Stimulated activated CD4-positive, alpha-beta T cell treated with anti-CD3 and anti-CD28 coated beads, Interleukin-2, amount 100 ng/mL, for 24 hours (primary cell): ENCODE measurements around the gene ASPHD1.
"Not testable (repeated sequence)": the region's sequence is repeated elsewhere in the genome, so short reads cannot be mapped to it uniquely, and the experiment has no call there.

ENCODE experiments used
- DNase-seq, 2 donors: peaks; one replicate each; pipeline ENCODE4 v3.0.0-alpha.2; 2020

Gene ASPHD1

DNA sequence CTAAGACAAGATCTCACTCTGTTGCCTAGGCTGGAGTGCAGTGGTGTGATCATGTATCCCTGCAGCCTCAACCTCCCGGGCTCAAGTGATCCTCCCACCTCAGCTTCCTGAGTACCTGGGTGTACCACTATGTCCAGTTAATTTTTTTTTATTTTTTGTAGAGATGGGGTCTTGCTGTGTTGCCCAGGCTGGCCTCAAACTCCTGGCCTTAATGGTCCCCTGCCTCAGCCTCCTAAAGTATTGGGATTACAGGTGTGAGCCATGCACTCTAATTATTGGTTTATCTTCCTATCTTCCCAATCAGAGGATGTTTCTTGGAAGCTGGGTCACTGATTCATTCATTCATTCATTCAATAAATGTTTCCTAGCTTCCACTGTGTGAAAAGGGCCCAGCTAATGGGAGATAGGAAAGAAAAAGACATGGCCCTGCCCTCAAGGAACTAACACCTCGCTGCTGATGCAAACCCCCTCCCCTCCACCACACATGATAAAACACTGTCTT is 8.5 kb downstream of the ASPHD1 start:
- DNase-seq = no peak

DNA sequence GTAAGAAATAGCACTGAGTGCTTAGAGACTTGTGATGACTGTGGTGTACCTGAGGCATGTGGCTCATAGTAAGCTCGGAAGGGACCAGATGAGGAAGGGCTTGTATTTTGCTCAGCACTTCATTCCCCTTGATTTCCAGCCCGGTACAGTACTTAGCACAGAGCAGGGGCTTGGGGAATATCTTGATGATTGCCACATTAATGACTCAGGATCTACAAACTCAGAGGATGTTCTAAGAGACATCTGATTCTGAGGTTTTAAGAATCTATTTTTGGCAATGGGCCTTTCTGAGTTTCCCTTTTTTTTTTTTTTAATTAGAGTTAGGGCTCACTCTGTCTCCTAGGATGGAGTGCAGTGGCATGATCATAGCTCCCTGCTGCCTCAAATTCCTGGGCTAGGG is 9.1 kb downstream of the ASPHD1 start:
- DNase-seq = no peak

DNA sequence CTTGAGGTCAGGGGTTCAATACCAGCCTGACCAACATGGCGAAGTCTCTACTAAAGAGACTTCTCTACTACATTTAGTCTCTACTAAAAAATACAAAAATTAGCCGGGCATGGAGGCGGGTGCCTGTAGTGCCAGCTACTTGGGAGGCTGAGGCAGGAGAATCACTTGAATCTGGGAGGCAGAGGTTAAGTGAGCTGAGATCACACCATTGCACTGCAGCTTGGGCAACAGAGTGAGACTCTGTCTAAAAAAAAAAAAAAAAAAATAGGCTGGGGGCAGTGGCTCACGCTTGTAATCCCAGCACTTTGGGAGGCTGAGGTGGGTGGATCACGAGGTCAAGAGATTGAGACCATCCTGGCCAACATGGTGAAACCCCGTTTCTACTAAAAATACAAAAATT is 9.6 kb downstream of the ASPHD1 start:
- DNase-seq = not testable (repeated sequence)

DNA sequence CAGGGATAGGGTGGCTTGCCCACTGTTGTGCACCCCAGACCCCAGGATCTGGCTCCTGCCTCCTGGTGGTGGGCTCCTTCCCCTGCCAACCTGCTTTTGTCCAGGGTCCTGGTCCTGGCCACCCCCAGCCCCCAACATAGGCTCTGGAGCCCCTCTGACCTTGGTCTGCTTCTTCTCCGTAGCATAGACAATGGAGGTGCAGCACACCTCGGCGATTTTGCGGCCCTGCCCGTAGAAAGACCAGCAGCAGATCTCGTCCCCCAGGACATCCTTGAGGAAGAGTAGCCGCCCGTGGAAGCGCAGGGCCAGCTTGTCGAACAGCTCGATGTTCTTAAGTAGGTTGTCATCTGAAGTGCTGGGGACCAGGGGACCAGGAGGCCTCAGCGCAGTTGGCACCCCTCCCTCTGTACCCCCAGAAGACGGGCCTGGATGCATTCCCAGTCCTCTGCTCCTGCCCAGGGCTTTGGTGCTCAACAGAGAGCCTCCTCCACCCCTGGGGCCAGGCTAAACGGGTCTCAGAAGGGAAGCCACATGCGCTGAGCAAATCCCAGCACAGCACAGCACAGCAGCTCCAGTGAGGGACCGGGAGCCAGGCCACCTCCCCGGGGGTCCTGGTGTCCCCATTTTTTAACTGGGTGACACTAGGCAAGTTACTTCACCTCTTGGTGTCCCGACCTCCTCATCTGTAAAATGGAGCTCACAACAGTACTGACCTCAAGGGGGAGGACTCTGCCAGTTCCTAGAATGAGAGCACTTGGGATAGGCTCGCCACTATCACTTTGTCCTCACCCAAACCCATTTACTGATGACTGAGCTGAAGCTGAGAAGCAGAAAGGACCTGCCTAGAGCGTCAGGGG is 10.8 kb downstream of the ASPHD1 start:
- no peak for DNase-seq

DNA sequence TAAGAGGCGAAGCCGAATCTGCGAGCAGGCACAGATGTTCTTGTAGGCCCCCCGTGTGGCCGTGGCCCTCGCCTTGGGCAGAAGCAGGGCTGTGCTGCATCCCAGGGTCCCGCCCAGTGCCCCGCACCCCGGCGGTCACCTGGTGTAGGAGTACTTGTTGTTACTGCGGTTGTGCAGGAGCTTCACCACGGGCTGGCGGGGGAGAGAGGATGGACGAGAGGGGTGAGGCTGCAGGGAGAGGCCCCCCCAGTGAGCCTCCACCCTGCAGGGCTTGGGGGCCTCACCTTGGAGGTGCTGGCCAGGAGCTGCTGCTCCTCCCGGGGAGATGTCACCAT is 11.4 kb downstream of the ASPHD1 start:
- no peak for DNase-seq

DNA sequence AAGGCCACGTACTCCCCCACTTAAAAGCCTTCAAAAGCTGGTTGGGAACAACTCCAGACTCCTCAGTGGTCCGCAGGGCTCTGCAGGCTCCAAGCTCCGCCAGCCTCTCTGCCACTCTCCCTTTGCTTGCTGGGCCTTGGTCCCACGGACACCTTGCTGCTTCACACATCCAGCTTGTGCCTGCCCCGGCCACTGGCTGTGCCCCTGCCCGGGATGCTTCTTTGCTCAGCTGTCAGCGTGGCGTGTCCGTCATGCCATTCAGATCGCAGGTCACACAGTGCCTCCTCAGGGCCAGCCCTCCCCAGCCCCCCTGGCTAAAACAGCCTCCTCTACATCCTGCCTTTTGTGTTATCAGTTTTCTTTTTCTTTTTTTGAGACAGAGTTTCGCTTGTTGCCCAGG is 11.8 kb downstream of the ASPHD1 start:
- no peak for DNase-seq

DNA sequence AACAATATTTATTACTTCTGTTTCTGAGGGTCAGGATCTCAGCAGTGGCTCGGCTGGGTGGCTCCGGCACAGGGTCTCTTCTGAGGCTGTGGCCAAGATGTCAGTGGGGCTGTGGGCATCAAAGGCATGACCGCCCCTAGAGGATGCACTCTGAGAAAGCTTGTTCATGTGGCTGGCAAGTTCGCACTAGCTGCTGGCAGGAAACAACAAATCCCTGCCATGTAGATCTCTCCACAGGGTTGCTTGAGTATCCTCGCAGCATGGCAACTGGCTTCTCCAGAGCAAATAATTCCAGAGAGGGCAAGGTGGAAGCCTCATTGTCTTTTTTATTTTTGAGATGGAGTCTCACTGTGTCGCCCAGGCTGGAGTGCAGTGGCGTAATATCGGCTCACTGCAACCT is 13.2 kb downstream of the ASPHD1 start:
- no peak for DNase-seq

DNA sequence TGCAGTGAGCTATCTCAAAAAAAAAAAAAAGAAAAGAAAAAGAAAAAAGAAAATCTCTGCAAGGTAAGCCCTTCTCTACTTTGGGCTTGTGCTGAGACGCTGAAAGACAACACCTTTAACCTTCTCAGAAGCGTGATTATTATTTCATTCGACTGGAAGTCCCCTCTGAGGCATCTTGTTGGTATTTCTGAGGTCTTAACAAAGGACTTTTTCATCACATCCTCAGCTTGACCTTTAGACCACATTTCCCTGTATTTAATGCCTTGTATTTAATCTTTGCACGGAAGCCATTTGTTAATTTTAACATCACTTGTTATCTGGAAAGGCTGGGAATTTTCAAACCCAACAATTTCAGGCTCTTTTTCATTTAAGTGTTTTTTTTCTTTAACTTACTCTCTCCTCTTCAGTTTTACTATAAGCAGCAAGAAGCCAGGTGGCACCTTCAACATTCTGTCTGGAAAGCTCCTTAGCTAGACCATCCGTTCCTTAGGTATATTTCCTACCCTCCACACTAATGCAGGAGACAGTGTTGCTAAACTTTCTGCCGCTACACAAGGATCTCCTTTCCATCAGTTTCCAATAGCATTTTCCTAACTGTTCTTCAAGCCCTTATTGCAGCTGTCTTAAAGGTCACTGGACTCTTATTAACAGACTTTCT is 15.4 kb downstream of the ASPHD1 start:
- no peak for DNase-seq

DNA sequence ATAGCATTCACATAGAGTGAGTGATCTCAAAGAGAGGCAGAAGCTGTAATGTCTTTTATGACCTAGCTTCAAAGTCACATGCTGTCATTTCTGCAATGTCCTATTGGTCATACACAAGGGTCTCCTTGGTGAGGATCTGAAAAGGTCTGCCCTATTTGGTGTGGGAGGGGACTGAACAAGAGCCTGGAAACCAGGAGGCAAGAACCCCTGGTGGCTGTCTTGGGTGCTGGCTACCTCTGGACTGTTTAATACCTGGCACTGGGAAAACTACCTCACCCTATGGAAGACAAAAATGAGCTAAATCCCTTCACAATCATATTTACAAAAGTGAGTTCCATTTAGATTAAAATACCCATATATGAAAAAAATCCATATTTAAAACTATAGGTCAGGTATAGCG is 16.7 kb downstream of the ASPHD1 start:
- no peak for DNase-seq

DNA sequence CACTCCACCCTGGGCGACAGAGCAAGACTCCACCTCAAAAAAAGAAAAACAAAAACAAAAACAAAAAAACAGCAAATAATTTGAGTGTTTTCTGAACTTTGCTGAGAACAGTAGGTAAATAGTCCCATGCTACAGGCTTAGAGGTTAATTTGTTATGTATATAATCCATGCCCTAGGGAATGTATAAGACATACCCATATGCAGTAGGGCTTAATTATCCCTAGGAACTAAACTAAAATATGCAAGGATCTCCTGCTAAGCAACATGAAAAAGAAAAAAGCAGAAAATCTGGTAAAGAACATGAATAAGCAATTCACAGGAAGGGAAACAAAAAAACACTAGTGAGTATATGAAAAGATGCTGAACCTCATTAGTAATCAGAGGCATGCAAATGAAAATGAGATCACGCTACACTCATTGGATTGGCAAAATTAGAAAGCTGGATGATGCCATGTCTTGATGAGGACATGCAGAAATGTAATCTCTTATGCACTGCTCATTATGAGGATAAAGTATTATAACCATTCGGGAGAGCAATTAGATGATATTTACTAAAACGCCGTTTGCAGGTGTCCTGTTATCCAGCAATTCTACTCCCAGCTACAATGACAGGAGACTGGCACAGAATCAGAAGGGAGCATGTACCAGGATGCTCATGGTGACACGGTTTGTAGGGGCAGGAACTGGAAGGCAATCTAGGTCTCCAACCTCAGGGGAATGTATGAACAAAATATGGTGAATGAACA is 20.2 kb downstream of the ASPHD1 start:
- no peak for DNase-seq

DNA sequence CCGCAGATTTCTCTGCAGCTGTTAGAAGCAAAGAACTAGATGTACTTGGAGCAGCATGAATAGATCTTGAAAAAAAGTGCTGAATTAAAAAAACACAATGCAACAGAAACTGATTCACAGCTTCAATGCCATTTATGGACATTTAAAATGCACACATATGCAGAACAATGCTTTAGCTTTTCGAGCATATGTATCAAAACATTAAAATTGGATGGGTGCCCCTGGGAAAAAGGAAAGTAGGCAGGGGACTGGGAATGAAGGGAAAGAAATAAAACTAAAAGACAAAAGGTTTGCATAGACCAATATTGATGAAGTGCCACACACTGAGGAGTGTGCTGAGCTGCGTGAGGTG is 20.7 kb downstream of the ASPHD1 start:
- no peak for DNase-seq

DNA sequence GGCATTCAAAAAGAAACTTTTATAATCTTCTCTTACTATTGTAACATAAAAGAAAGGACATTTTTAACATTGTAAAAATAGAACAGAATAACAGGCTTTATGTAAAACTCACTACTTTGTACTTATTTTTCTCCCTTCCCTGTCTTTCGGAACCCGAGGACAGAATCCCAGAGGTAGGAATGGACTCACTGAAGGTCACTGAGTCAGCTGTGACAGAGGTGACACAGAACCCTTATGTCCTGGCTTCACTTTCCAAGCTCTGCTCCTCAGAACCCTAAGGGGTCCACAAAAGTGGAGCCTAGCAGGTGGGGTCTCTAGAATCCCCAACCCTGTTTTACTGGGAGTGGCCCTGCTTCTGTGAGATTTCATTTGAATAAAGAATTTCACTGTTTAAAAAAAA is 22.0 kb downstream of the ASPHD1 start:
- no peak for DNase-seq

DNA sequence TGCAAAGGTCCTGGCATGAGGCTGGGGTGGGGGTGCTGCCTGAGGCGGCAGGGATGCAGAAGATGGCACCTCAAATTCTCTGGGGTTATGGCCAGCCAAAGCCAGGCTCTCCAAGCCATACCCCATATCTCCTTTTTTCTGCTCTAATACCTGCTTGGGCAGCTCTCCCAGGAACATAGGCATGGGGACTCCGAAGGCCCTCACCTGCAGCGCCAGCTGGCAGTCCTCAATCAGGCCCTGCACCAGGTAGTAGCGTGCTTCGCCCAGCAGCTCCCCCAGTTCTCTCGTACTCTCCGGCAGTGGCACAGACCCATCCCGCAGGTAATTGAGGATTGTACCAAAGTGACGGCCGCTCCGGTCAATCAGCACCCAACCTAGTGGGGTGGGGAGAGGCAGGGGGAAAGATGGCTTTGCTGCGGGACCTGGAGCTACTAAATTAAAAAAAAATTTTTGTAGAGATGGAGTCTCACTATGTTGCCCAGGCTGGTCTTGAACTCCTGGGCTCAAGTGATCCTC is 22.8 kb downstream of the ASPHD1 start:
- no peak for DNase-seq

DNA sequence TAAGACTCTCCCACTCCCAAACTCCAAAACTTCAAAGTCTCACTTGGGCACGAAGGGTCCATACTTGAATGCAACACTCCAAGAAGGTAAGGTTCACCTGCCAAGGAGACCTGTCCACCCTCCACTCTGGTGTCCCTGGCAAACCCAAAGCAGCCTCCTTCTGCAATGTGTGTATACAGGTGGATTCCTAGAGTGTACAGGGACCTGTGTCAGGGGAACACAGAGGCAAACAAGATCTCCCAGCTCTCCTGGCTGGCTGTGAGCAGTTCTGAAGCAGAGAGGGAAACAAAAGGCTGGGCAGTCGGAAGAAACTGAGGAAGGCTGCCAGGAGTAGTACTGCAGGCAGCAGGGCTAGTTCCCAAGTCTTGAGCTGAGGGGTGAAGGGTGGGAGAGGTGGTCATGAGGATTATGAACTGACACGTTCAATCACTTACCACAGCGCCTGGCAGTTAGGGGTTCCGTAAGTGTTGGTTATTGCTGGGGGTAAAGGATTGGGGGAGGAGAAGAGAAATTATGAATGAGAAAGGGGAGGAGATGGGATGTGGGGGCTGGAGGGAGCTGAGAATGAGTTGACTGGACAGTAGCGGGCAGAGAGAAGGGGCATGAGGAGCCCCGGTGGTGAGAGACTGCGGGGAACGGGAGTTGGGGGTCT is 24.9 kb downstream of the ASPHD1 start:
- no peak for DNase-seq

DNA sequence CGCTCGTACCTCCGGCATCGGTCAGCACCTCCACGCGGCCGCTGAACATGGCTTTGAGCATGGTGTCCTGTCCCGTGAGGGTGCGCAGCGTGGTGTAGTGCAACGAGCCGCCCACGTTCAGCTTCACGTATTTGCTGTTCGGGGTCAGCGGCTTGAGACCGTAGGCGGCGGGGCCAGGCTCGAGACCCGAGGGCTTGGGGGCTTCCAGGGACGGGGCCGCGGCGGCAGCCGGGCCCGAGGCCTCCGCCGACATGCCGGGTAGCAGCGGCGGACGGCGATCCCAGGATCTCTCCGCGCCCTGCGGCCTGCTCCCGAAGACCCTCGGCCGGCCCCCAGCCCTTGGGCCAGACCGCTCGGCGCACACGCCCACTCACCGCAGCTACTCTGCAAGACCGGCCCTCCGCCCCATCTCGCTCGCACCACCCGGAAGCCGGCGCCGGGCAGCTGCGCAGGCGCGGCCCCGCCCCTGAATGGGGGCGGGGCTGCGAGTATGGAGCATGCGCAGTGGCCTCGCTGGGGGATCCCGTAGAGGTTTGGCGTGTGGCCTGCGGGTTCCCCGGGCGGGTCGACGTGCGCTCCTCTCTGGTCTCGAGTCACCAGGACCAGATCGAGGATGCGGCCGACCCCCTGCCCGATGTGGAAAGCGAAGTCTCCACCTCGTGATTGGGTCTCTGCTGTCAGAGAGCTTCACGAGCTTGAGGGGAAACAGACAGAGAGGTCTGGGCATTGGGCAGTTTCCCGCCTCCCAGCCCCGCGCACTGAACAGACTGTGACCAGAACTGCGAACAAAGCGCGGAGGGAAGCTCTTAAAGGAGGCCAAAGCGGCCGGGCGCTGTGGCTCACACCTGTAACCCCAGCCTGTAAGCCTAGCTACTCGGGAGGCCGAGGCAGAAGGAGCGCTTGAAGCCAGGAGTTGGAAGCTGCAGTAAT is 25.8 kb downstream of the ASPHD1 start, which contains the start of gene KCTD13:
KCTD13 (minus strand) TSS at position 446 of the 930 bp plus-strand sequence; CDS start at position 253, 193 bp downstream.
- peak; percentile 86 to 89 for DNase-seq

DNA sequence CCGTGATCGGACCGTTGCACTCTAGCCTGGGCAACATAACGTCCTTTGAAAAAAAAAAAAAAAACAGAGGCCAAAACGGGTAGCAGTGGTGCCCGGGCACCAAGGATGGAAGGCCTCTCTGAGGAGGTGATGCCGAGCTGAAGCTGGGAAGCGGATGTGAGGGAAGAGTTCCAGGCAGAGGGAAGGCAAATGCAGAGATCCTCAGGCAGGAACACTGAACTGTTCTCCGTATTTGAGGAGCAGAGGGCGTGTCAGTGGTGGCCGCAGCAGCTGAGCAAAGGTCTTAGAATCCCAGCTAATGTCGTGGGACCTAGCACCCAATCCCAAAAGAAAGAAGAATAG is 26.4 kb downstream of the ASPHD1 start:
- no peak for DNase-seq

DNA sequence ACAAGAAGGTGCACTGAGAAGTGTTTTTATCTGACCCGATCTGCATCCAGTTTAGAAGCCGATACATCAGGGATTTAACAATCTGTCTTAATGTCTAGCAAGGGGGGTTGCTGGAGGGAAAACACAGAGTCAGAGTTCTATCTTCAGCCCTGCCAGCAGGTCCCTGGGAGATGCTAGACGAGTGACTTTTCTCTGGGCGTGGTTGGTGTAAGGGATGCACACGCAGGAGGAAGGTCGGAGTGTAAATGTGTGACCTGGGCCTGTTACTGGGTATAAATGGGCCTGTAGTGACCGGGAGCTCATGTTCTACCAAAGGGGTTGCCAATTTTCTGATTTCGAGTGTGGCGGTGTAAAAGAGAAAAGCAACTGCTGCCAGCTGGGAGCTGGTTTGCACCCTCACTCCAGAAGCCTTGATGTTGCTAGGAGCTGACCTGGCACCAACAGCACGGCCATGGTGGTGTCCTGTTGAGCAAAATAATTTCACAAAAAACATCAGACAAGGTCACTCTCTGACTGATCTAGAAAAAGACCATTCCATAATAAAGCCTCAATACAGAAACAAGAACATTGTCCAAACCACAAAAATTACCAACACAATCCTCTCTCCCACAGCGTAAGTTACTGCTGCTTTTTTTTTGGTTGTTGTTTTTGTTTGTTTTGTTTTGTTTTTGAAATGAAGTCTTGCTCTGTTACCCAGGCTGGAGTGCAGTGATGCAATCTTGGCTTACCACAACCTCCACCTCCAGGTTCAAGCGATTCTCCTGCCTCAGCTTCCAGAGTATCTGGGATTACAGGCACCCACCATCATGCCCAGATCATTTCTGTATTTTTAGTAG is 27.0 kb downstream of the ASPHD1 start:
- DNase-seq = no peak

DNA sequence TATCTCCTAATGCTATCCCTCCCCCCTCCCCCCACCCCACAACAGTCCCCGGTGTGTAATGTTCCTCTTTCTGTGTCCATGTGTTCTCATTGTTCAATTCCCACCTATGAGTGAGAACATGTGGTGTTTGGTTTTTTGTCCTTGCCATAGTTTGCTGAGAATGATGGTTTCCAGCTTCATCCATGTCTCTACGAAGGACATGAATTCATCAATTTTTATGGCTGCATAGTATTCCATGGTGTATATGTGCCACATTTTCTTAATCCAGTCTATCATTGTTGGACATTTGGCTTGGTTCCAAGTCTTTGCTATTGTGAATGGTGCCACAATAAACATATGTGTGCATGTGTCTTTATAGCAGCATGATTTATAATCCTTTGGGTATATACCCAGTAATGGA is 31.5 kb downstream of the ASPHD1 start:
- DNase-seq = not testable (repeated sequence)

DNA sequence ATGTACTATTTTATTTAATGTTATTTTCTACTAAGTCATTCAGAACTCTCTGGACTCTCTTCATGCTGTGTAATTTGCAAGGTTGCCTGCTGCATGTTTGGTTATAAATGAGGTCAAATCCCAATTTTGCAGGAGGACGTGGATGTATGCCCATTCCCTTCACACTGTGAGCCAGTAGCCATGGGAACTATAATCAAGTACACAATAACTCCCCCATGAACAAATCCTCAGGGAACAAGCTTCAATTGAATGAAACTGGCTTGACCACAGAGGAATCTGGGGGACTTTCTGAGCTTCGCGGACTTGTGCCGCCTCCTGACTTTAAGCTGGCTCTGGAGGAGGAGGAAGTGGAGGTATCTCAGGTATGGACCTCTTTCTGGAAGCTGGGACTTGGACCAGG is 40.4 kb downstream of the ASPHD1 start:
- DNase-seq = no peak

DNA sequence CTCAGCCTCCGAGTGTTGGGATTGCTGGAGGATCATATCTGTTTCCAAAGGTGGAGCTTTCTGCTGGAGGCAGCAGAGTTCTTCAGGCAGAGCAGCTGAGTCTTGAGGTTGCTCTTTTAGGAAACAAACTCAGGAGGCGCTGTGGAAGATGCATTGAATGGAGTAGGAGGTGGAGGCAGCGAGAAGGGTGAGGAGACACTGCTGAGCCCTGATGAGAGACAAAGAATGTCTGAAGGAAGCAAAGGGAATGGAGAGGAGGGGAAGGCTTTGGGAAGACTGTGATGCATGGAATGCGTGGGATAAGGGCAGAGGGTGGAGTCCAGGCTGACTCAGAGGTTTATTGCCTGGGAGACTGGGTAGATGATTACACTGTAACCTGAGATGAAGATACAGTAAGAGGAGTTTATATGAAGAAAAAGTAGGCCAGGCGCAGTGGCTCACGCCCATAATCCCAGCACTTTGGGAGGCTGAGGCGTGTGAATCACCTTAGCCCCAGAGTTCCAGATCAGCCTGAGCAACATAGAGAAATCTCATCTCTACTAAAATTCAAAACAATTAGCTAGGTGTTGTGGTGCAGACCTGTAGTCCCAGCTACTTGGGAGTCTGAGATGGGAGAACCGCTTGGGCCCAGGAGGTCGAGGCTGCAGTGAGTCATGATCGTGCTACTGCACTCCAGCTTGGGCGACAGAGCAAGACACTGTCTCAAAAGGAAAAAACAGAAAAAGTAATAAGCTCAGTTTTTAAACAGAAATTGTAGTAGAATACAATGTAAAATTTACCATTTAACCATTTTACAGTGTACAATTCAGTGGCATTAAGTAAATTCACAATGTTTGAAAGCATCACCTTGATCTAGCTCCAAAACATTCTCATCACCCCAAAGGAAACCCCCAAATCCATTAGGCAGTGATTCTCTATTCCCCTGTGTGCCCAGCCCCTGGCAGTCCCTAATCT is 43.8 kb downstream of the ASPHD1 start:
- DNase-seq = no peak
